H9 (cell line): Measurements from ENCODE around the gene CRACDL. TPM values are rescaled to one million over a fixed set of nuclear protein-coding genes. Genes with fewer than 3 reads are reported as not detected.

Experiments
- DNase-seq: peaks from one replicate; pipeline ENCODE4 v3.0.0-alpha.2; 2017
- H2AFZ ChIP-seq: one replicate; pipeline ENCODE4 v1.6.1; 2013; ENCODE audit warnings: mild to moderate bottlenecking, low read length, control low read depth, moderate library complexity
- H2AK5ac ChIP-seq: 2 replicates; pipeline ENCODE4 v1.6.1; 2013; ENCODE audit warnings: low read length, control low read depth, mixed read lengths; ENCODE audit not compliant: insufficient read length
- H2BK120ac ChIP-seq: one replicate; pipeline ENCODE4 v1.6.1; 2013; ENCODE audit warnings: low read depth, mild to moderate bottlenecking, low read length, control low read depth, inconsistent platforms; ENCODE audit not compliant: poor library complexity, severe bottlenecking
- H2BK12ac ChIP-seq: 2 replicates; pipeline ENCODE4 v1.6.1; 2013; ENCODE audit warnings: low read length, control low read depth, mixed read lengths, low read depth; ENCODE audit not compliant: insufficient read length
- H2BK15ac ChIP-seq: 2 replicates; pipeline ENCODE4 v1.6.1; 2013; ENCODE audit warnings: low read depth, low read length, control low read depth
- H2BK20ac ChIP-seq: one replicate; pipeline ENCODE4 v1.6.1; 2013; ENCODE audit warnings: low read depth, mild to moderate bottlenecking, low read length, control low read depth, inconsistent platforms; ENCODE audit not compliant: poor library complexity, severe bottlenecking
- H2BK5ac ChIP-seq: 2 replicates; pipeline ENCODE4 v1.6.1; 2013; ENCODE audit warnings: low read length, control low read depth, mixed read lengths; ENCODE audit not compliant: insufficient read length
- H3K14ac ChIP-seq: 2 replicates; pipeline ENCODE4 v1.6.1; 2013; ENCODE audit warnings: low read length, control low read depth; ENCODE audit not compliant: insufficient read depth
- H3K18ac ChIP-seq: 2 replicates; pipeline ENCODE4 v1.6.1; 2013; ENCODE audit warnings: low read depth, mild to moderate bottlenecking, mixed read lengths, low read length, control low read depth; ENCODE audit not compliant: insufficient read length
- H3K23ac ChIP-seq: 2 replicates; pipeline ENCODE4 v1.6.1; 2013; ENCODE audit warnings: low read length, control low read depth, mixed read lengths, low read depth; ENCODE audit not compliant: insufficient read length
- H3K23me2 ChIP-seq: 2 replicates; pipeline ENCODE4 v1.6.1; 2013; ENCODE audit warnings: low read depth, mild to moderate bottlenecking, mixed read lengths, low read length, control low read depth; ENCODE audit not compliant: insufficient read length, poor library complexity, severe bottlenecking
- H3K27ac ChIP-seq: 2 replicates; pipeline ENCODE4 v1.5.1; 2013; ENCODE audit warnings: low read length, control low read depth, mixed read lengths, low read depth; ENCODE audit not compliant: insufficient read length
- H3K27me3 ChIP-seq: 2 replicates; pipeline ENCODE4 v1.6.1; 2013; ENCODE audit warnings: low read length, control low read depth, inconsistent platforms; ENCODE audit not compliant: insufficient read depth
- H3K4ac ChIP-seq: 2 replicates; pipeline ENCODE4 v1.6.1; 2013; ENCODE audit warnings: low read depth, mild to moderate bottlenecking, control low read depth, inconsistent platforms, low read length, moderate library complexity
- H3K4me1 ChIP-seq: 2 replicates; pipeline ENCODE4 v1.6.1; 2013; ENCODE audit warnings: low read length, control low read depth, inconsistent platforms; ENCODE audit not compliant: insufficient read depth
- H3K4me2 ChIP-seq: 2 replicates; pipeline ENCODE4 v1.6.1; 2013; ENCODE audit warnings: low read length, control low read depth, mixed read lengths; ENCODE audit not compliant: insufficient read length, insufficient read depth
- H3K56ac ChIP-seq: 2 replicates; pipeline ENCODE4 v1.6.1; 2013; ENCODE audit warnings: low read depth, mild to moderate bottlenecking, mixed read lengths, low read length, control low read depth; ENCODE audit not compliant: insufficient read length
- H3K79me1 ChIP-seq: 2 replicates; pipeline ENCODE4 v1.6.1; 2013; ENCODE audit warnings: low read depth, mild to moderate bottlenecking, moderate library complexity, low read length, control low read depth, inconsistent platforms; ENCODE audit not compliant: insufficient read depth, poor library complexity, severe bottlenecking
- H3K79me2 ChIP-seq: 2 replicates; pipeline ENCODE4 v1.6.1; 2013; ENCODE audit warnings: low read length, control low read depth, inconsistent platforms; ENCODE audit not compliant: insufficient read depth
- H3K9ac ChIP-seq: 2 replicates; pipeline ENCODE4 v1.6.1; 2013; ENCODE audit warnings: low read length, control low read depth, mixed read lengths; ENCODE audit not compliant: insufficient read length; ENCODE audit errors: extremely low read depth
- H3K9me3 ChIP-seq: one replicate; pipeline ENCODE4 v1.6.1; 2013; ENCODE audit warnings: low read depth, low read length, inconsistent platforms; ENCODE audit not compliant: control insufficient read depth
- H3T11ph ChIP-seq: one replicate; pipeline ENCODE4 v1.6.1; 2013; ENCODE audit warnings: mild to moderate bottlenecking, low read length, control low read depth, inconsistent platforms
- H4K20me1 ChIP-seq: one replicate; pipeline ENCODE4 v1.6.1; 2013; ENCODE audit not compliant: control insufficient read depth, insufficient read length, insufficient read depth
- H4K5ac ChIP-seq: 2 replicates; pipeline ENCODE4 v1.6.1; 2013; ENCODE audit warnings: low read depth, mild to moderate bottlenecking, mixed read lengths, low read length, control low read depth; ENCODE audit not compliant: insufficient read length
- H4K8ac ChIP-seq: replicated peaks from 2 replicates; pipeline ENCODE4 v1.6.1; 2013; ENCODE audit warnings: low read length, control low read depth, mixed read lengths, low read depth; ENCODE audit not compliant: insufficient read length
- H4K91ac ChIP-seq: 2 replicates; pipeline ENCODE4 v1.6.1; 2013; ENCODE audit warnings: low read depth, mild to moderate bottlenecking, moderate library complexity, mixed read lengths, low read length, control low read depth; ENCODE audit not compliant: insufficient read length
- H3K27ac Mint-ChIP-seq, 3 experiments: 2 replicates in 2 of 3; 3 replicates in 1 of 3; pipeline ENCODE4 v1.8.0; 2020 to 2021; ENCODE audit warnings: mixed read lengths in 3 of 3, mild to moderate bottlenecking in 1 of 3, moderate library complexity in 1 of 3
- H3K27me3 Mint-ChIP-seq: 2 replicates; pipeline ENCODE4 v1.8.0; 2021; ENCODE audit warnings: low read depth, mild to moderate bottlenecking, moderate library complexity, mixed read lengths
- H3K36me3 Mint-ChIP-seq, 3 experiments: 2 replicates in 2 of 3; 3 replicates in 1 of 3; pipeline ENCODE4 v1.8.0; 2020 to 2021; ENCODE audit warnings: low read depth in 3 of 3, mixed read lengths in 3 of 3; ENCODE audit not compliant: insufficient read depth in 1 of 3
- H3K4me1 Mint-ChIP-seq, 2 experiments: 2 replicates each; pipeline ENCODE4 v1.8.0; 2020; ENCODE audit warnings: mixed read lengths in 2 of 2
- H3K4me3 Mint-ChIP-seq, 2 experiments: 2 replicates in 1 of 2; 3 replicates in 1 of 2; pipeline ENCODE4 v1.8.0; 2020 to 2021; ENCODE audit warnings: mild to moderate bottlenecking in 2 of 2, mixed read lengths in 2 of 2, moderate library complexity in 1 of 2
- H3K9me3 Mint-ChIP-seq, 2 experiments: 2 replicates in 1 of 2; 3 replicates in 1 of 2; pipeline ENCODE4 v1.8.0; 2020; ENCODE audit warnings: mild to moderate bottlenecking in 2 of 2, mixed read lengths in 2 of 2, moderate library complexity in 1 of 2
- CTCF ChIP-seq: fragments of 200-600 bp; sonication (generic); conservative IDR thresholded peaks from 3 replicates; pipeline ENCODE4 v1.8.0; 2021; ENCODE audit warnings: antibody characterized with exemption, mild to moderate bottlenecking
- WGBS: extraction: QIAGEN DNeasy Blood & Tissue Kit; methylation state at CpG from one replicate; pipeline ENCODE4 v1.1.7; 2013; ENCODE audit warnings: missing lambda C conversion rate, low lambda C conversion rate, mixed read lengths; ENCODE audit not compliant: insufficient read length; ENCODE audit errors: extremely low coverage; 5-methylcytosine and 5-hydroxymethylcytosine counted together
- total RNA-seq: library from RNA; stranded (reverse); gene quantifications from 2 replicates; pipeline ENCODE4 v1.2.1, GENCODE V29; 2021

Gene CRACDL
- total RNA-seq, 1 experiment from 2014 or later: 0.48 TPM

- Histone ChIP-seq H2BK12ac (no peak overlapping the region), H3K23me2 (no peaks in the 10 kb centered on the region), H3K9me3 (no peaks in the 10 kb centered on the region), H3K4me2 (no peak overlapping the region), H3K23ac (no peak overlapping the region), H3T11ph (no peak overlapping the region), H2BK15ac (no peak overlapping the region), H2BK120ac (no peak overlapping the region), H2AK5ac (no peak overlapping the region), H3K14ac (no peak overlapping the region), H3K9ac (no peak overlapping the region), H3K4me1 (no peaks in the 10 kb centered on the region), H2BK5ac (no peak overlapping the region), H2BK20ac (no peak overlapping the region), H3K79me2 (no peaks in the 10 kb centered on the region), H3K27me3 (no peaks in the 10 kb centered on the region), H4K8ac (no peak overlapping the region), H2AFZ (no peak overlapping the region), H3K18ac (no peak overlapping the region), H4K5ac (no peak overlapping the region), H4K20me1 (no peaks in the 10 kb centered on the region), H3K56ac (no peak overlapping the region), H3K79me1 (no peaks in the 10 kb centered on the region), H3K27ac (no peak overlapping the region), H3K4ac (no peak overlapping the region), H4K91ac (no peak overlapping the region)
- DNase-seq: peak; percentile 19
- no peak for TF ChIP-seq CTCF
- no CpG with 5 or more reads among the region's 25 CpGs for whole genome bisulfite sequencing
- Mint-ChIP-seq H3K27me3 (peaks cover 4% of the 10 kb centered on the region), H3K4me3 (no peak overlapping the region), H3K9me3 (peaks cover 0 to 3% of the 10 kb centered on the region in 2 experiments; a peak in 2 of 5 replicates), H3K27ac (peak overlapping the region in 1 of 3 experiments; percentile 61; a peak in 2 of 7 replicates), H3K36me3 (no peaks in the 10 kb centered on the region), H3K4me1 (peaks cover 13 to 14% of the 10 kb centered on the region in 2 experiments)
These were observed 33.6 kb downstream of the CRACDL start for GRCh38 chr2:98902209-98903063.
